Measurements from ENCODE around the gene IL10RB.

DNA sequence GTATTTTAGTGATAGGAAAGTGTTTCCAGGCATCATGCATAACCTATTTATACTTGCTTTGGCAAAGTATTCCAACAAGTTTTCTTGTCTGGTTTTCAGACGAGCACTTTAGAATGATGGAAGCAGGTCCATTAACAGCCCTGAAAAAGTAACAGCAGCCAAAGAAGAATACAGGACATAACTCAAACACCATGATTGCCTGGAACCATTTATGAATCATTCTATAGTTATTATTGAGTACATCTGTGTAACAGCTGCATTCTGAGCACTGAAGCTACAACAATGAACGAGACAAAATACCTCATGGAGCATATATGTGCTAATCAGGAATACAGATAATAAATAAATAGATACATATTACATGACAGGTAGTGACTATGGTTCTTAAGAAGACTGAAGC lies 12.6 kb downstream of the IL10RB start:
- TF ChIP-seq NFE2L2 (conservative IDR thresholded peaks at IDR 0.05; ENCODE audit: low read length) (no peak), MYC (IDR thresholded peaks at IDR 0.05; ENCODE audit: borderline replicate concordance, low read length) (no peak), POLR2A (IDR thresholded peaks at IDR 0.05; ENCODE audit: low read length) (no peak), CHD2 (IDR thresholded peaks at IDR 0.05; ENCODE audit: low read length, partially characterized antibody) (no peak), HDAC2 (IDR thresholded peaks at IDR 0.05) (no peak)
- TF ChIP-seq, protein P1, sequence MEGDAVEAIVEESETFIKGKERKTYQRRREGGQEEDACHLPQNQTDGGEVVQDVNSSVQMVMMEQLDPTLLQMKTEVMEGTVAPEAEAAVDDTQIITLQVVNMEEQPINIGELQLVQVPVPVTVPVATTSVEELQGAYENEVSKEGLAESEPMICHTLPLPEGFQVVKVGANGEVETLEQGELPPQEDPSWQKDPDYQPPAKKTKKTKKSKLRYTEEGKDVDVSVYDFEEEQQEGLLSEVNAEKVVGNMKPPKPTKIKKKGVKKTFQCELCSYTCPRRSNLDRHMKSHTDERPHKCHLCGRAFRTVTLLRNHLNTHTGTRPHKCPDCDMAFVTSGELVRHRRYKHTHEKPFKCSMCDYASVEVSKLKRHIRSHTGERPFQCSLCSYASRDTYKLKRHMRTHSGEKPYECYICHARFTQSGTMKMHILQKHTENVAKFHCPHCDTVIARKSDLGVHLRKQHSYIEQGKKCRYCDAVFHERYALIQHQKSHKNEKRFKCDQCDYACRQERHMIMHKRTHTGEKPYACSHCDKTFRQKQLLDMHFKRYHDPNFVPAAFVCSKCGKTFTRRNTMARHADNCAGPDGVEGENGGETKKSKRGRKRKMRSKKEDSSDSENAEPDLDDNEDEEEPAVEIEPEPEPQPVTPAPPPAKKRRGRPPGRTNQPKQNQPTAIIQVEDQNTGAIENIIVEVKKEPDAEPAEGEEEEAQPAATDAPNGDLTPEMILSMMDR (IDR thresholded peaks at IDR 0.05) = no peak

Measured in A549 (cell line).